Tibial artery (tissue), 4 donors: ENCODE results near the gene PDGFA.

Source experiments
- DNase-seq, 2 donors: peaks; one replicate each; pipeline ENCODE4 v3.0.0-alpha.2; 2019
- H3K27ac ChIP-seq, 2 donors: fragments of 200-600 bp; sonication (generic) in 1 of 2; 1 replicate in 1 of 2; 2 replicates in 1 of 2; pipeline ENCODE4 v1.5.1; 2018 to 2019; ENCODE audit warnings: mild to moderate bottlenecking in 1 of 2
- H3K27me3 ChIP-seq, 2 donors: fragments of 200-600 bp; sonication (generic) in 1 of 2; one replicate each; pipeline versions ENCODE4 v1.5.1 to v1.6.0; 2016 to 2019
- H3K36me3 ChIP-seq, 3 donors: fragments of 200-600 bp; sonication (generic) in 2 of 3; one replicate each; pipeline ENCODE4 v1.5.1; 2016 to 2019; ENCODE audit warnings: mild to moderate bottlenecking in 2 of 3
- H3K4me1 ChIP-seq, 4 donors: fragments of 200-600 bp; sonication (generic) in 2 of 4; 1 replicate in 3 of 4; 2 replicates in 1 of 4; pipeline ENCODE4 v1.5.1; 2016 to 2019
- H3K4me3 ChIP-seq, 2 donors: fragments of 200-600 bp; sonication (generic) in 1 of 2; 1 replicate in 1 of 2; 2 replicates in 1 of 2; pipeline ENCODE4 v1.5.1; 2018 to 2019; ENCODE audit warnings: mild to moderate bottlenecking in 2 of 2
- H3K9me3 ChIP-seq, 3 donors: fragments of 200-600 bp; sonication (generic) in 1 of 3; one replicate each; pipeline ENCODE4 v1.5.1; 2016 to 2019
- intact Hi-C: fragments of 100-400 bp; cut with DNase I; formaldehyde crosslinking; loops from one replicate; pipeline ENCODE4 v1.15.0; 2023; ENCODE audit warnings: low total_unique reads
- TF ChIP-seq, protein P1 (sequence below), 2 experiments: fragments of 200-600 bp in 1 of 2; fragments of 450-650 bp in 1 of 2; IDR thresholded peaks; one replicate each; pipeline ENCODE4 v1.5.1; 2017 to 2019; ENCODE audit warnings: antibody characterized with exemption in 2 of 2, mild to moderate bottlenecking in 1 of 2, moderate library complexity in 1 of 2

PDGFA gene

GRCh38 chr7:560966-561630 lies 41.5 kb upstream of the PDGFA start:
- intact Hi-C loops = no loop called here
- Histone ChIP-seq H3K4me3 (no peak overlapping the region), H3K27ac (no peak overlapping the region), H3K9me3 (no peaks in the 10 kb centered on the region), H3K4me1 (peaks cover 0 to 41% (median 13%) of the 10 kb centered on the region in 4 donors), H3K27me3 (no peaks in the 10 kb centered on the region), H3K36me3 (no peaks in the 10 kb centered on the region)
- DNase-seq = no peak
- TF ChIP-seq, protein P1, sequence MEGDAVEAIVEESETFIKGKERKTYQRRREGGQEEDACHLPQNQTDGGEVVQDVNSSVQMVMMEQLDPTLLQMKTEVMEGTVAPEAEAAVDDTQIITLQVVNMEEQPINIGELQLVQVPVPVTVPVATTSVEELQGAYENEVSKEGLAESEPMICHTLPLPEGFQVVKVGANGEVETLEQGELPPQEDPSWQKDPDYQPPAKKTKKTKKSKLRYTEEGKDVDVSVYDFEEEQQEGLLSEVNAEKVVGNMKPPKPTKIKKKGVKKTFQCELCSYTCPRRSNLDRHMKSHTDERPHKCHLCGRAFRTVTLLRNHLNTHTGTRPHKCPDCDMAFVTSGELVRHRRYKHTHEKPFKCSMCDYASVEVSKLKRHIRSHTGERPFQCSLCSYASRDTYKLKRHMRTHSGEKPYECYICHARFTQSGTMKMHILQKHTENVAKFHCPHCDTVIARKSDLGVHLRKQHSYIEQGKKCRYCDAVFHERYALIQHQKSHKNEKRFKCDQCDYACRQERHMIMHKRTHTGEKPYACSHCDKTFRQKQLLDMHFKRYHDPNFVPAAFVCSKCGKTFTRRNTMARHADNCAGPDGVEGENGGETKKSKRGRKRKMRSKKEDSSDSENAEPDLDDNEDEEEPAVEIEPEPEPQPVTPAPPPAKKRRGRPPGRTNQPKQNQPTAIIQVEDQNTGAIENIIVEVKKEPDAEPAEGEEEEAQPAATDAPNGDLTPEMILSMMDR (IDR thresholded peaks at IDR 0.05) = no peak

GRCh38 chr7:559396-559705 lies 39.7 kb upstream of the PDGFA start:
- Histone ChIP-seq H3K36me3 (no peaks in the 10 kb centered on the region), H3K9me3 (peaks cover 0 to 2% (median 0%) of the 10 kb centered on the region in 3 donors), H3K4me1 (peaks cover 0 to 35% (median 11%) of the 10 kb centered on the region in 4 donors), H3K4me3 (no peak overlapping the region), H3K27ac (peak overlapping the region; percentile 66 to 73), H3K27me3 (no peaks in the 10 kb centered on the region)
- no peak for DNase-seq
- TF ChIP-seq, protein P1 (IDR thresholded peaks at IDR 0.05) = no peak
- intact Hi-C loops = no loop called here

DNA sequence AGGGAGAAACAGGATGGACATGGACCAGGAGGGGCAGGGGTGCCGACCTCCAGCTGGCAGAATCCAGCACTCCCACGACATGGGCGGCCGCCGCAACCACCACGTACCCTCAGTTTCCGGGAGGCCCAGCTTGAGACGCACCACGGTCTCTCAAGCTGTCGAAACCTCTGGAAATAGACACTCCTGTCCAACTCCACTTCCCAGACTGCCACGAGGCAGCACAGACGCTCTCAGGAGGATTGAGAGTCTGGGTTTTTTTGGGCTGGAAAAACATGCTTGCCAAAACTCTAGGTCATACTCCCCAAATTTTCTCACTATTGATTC lies 37.9 kb upstream of the PDGFA start:
- peak in 1 of 2 donors; percentile 88 for DNase-seq
- TF ChIP-seq, protein P1 (IDR thresholded peaks at IDR 0.05) = no peak
- no peaks in the 10 kb centered on the region for H3K27me3 ChIP-seq
- H3K4me3 ChIP-seq = no peak overlapping the region
- H3K9me3 ChIP-seq = peaks cover 0 to 2% (median 0%) of the 10 kb centered on the region in 3 donors
- intact Hi-C loops = no loop called here
- H3K36me3 ChIP-seq = no peaks in the 10 kb centered on the region
- H3K4me1 ChIP-seq = peaks cover 0 to 27% (median 4%) of the 10 kb centered on the region in 4 donors
- peak overlapping the region; percentile 66 to 73 for H3K27ac ChIP-seq

GRCh38 chr7:556837-557557 lies 37.4 kb upstream of the PDGFA start:
- peaks cover 0 to 2% (median 0%) of the 10 kb centered on the region in 3 donors for H3K9me3 ChIP-seq
- H3K4me3 ChIP-seq = no peak overlapping the region
- H3K36me3 ChIP-seq = no peaks in the 10 kb centered on the region
- no peaks in the 10 kb centered on the region for H3K27me3 ChIP-seq
- DNase-seq = no peak
- peaks cover 0 to 27% (median 4%) of the 10 kb centered on the region in 4 donors for H3K4me1 ChIP-seq
- TF ChIP-seq, protein P1 (IDR thresholded peaks at IDR 0.05) = no peak
- peak overlapping the region; percentile 66 to 73 for H3K27ac ChIP-seq
- intact Hi-C loops = no loop called here

GRCh38 chr7:556291-556826 lies 36.7 kb upstream of the PDGFA start:
- H3K27me3 ChIP-seq = no peaks in the 10 kb centered on the region
- TF ChIP-seq, protein P1 (IDR thresholded peaks at IDR 0.05) = no peak
- H3K9me3 ChIP-seq = peaks cover 0 to 2% (median 0%) of the 10 kb centered on the region in 3 donors
- H3K4me1 ChIP-seq = peaks cover 0 to 27% (median 4%) of the 10 kb centered on the region in 4 donors
- intact Hi-C loops = no loop called here
- H3K27ac ChIP-seq = peak overlapping the region in 1 of 2 donors; percentile 73
- H3K36me3 ChIP-seq = no peaks in the 10 kb centered on the region
- no peak overlapping the region for H3K4me3 ChIP-seq
- no peak for DNase-seq
